NCI-H69 (cell line): Measurements from ENCODE around the gene NIN.
A peak's percentile ranks its signal among the peaks of the same experiment; 100 is the strongest.
"Not testable (repeated sequence)": the region's sequence is repeated elsewhere in the genome, so short reads cannot be mapped to it uniquely, and the experiment has no call there.

Experiments
- DNase-seq: peaks from one replicate; lab custom pipeline; 2025; lab: John Stamatoyannopoulos, UW

NIN gene

DNA sequence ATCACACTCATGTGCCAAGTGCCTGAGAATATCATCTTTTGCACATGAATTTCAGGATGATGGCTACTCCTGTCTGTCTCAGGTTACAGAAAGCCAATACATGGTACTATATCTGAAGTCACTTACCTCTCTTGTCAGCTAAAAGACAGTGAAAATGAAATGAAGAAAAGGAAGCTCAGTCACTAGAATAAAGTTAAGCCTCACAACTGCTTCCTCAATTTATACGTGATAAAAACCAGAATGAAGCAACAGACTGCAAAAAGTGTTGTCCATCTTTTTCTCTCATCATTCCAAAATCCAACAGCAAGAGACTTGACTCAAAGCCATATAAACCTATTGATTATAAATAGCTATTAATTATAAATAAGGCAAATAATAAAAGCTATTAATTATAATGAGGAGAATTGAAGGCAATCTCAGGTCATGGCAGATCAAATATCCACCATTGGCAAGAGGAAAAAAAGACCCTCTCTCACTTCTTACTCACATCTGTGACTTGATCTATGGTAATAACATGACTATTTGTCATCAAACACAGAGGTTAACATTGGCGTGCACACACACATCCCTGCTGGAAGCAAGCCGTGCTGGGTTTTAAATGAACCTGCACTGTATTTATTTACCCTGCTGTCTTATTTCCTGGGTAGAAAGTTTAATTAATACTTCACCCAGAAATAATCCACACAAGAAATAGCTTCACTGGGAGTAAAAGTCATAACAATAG, 10.0 kb downstream of the NIN start:
- peak; percentile 53 for DNase-seq

GRCh38 chr14:50819303-50819702, 11.7 kb downstream of the NIN start:
- not testable (repeated sequence) for DNase-seq

- DNase-seq: peak; percentile 72
Measured at GRCh38 chr14:50816395-50817047, 14.4 kb downstream of the NIN start.

GRCh38 chr14:50815526-50815925, 15.4 kb downstream of the NIN start:
- not testable (repeated sequence) for DNase-seq

GRCh38 chr14:50815058-50815457, 15.9 kb downstream of the NIN start:
- not testable (repeated sequence) for DNase-seq

GRCh38 chr14:50814161-50814560, 16.8 kb downstream of the NIN start:
- no peak for DNase-seq

- no peak for DNase-seq
Measured at GRCh38 chr14:50813544-50813863, 17.5 kb downstream of the NIN start.

DNA sequence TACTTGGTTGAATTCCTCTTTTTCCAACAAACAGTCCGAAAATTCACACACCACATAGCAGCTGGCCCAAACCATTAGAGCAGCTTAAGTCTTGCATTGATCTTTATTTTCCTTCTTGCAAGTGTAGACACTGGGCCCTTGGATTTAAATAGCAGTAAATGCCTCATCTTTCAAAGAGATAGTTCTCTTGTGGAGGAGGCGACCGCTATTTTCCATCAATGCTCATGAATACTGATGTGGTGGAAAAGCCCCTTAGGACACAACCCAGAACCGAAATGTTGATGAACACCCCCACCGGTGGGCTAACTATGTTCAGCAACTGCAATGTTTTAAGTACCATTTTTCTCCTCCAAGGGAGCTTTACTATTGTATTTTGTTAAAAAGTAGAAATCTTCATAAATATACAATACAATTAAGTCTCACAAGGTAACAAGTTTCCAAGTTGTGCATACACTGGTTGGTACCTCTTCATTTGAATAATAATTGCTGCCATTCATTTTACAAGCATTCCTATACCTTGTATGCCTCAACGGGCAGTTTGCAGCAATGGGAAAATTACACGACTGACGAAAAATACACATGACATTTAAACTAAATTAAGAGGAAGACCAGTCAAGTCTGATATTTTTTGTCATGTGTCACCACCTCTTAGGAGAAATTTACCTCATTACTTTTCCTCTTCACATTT, 18.0 kb downstream of the NIN start:
- DNase-seq: no peak

- no peak for DNase-seq
Measured at GRCh38 chr14:50812180-50812579, 18.8 kb downstream of the NIN start.

DNA sequence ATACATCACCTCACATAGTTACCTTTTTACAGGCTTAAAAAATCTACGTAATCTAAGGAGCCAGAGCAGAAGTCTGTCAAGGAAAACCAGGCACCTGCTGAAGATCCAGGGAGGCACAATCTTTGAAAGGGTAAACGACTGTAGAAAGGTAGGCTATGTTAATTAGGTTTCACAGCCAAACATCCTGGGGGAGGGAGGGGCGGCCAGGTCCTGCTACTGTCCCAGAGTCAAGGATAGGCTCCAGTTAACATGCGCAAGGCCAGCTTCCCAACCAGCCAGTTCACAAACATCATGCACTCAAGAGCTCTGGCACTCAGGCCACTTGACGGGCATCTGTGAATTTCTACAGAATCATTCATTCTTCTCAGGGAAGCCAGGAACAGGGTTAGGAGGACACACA, 22.9 kb downstream of the NIN start:
- no peak for DNase-seq

DNA sequence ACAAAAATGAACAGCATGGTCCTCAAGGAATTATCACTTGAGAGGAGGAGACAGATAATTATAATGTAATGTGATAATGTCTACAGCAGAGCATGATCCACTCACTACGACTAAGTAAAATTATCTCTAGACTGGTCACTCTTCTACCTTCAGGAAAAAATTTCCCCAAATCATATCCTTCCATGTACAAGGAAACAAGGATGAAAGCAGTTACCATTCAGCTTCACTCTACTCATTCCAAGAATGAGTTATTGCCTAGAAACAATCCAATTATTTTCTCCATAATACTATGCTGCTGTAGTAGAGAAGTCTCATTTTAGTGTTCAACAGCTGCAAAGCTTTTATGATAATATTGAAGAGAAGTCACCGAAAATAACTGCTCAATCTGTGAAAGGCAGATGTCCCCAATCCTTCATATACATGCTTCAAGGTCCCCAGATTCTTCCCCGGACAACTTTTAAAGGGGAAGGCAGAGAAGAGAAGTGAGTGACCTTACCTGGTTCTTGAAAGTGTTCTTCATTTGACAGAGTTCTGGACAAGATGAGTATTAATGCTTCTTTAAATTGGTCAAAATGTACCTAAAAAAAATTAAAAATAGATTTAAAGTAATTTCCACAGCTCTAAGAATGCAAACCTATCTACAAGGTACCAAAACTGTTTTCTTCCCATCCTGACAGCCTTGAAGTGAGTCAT, 24.6 kb downstream of the NIN start:
- peak; percentile 59 for DNase-seq

GRCh38 chr14:50805396-50805795, 25.6 kb downstream of the NIN start:
- DNase-seq: no peak

- no peak for DNase-seq
Measured at GRCh38 chr14:50804181-50804721, 26.7 kb downstream of the NIN start.

DNA sequence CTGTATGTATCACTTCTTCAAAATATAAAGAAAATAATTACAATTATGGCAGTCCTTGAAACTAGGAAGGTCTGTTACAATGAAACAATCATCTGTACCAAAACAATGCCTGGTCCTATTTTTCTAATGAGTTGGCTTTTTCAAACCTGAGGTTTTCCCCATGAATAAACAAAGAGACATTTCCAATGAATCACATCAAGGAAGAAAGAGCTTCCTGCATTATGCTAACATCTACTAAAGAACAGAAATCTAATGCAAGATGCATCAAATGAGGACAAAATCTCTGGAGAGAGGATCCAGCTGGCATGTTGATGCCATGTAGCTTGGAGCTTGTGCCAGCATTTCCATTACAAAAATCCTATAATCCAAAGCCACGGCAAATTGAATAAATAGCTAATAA, 29.3 kb downstream of the NIN start:
- no peak for DNase-seq

DNA sequence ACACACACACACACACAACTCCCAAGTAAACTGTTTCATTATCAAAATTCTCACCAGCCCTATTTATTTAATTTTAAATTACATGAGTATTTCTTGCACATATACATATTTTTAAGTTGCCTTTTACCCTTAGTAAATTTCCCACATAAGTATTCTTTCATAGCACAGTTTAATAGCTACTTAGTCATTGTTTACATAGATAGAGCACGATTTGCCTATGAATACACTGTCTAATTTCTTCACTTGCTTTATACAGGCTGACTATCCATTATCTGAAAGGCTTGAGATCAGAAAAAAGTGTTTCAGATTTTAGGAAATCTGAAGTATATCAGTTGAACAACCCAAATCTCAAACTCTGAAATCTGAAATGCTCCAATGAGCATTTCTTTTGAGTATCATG, 30.9 kb downstream of the NIN start:
- peak; percentile 32 for DNase-seq

- DNase-seq: peak; percentile 52
Measured at GRCh38 chr14:50798048-50798421, 32.9 kb downstream of the NIN start.

DNA sequence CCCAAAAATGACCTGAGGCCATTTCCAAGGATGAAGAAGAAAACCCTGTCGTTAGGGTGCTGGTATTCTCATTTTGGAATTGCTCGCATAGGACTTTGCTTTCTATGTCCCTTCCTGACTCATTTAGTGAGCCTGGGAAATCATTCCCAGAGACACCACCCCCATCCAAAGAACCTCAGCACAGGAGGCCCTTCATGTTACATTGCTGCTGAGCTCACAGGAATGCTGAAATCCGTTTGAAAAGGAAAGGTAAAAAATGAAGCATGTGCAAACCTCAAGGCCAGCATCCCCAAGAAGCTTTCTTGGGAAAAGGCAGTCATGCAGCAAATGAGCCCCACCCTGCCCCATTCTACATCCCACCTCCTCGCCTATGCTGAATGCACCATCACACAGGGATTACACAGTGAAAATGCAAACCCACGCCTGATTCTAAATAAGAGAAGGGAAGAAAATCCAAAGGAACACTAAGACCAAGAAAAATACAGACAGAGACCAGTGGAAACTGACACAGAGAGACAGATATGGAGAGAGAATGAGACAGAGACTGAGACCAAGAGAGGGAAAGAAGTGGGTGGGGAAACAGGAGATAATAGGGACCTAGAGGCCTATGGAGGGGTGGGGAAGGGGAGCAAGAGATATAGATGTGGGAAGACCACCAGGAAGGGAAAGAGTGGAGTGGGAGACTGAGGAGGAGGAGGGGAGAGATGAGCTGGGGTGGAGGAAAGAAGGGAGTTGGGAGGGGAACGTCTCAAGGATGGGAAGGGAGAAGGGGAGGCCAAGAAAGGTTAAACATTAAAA, 33.5 kb downstream of the NIN start:
- no peak for DNase-seq

GRCh38 chr14:50796390-50796789, 34.6 kb downstream of the NIN start:
- DNase-seq: no peak

DNA sequence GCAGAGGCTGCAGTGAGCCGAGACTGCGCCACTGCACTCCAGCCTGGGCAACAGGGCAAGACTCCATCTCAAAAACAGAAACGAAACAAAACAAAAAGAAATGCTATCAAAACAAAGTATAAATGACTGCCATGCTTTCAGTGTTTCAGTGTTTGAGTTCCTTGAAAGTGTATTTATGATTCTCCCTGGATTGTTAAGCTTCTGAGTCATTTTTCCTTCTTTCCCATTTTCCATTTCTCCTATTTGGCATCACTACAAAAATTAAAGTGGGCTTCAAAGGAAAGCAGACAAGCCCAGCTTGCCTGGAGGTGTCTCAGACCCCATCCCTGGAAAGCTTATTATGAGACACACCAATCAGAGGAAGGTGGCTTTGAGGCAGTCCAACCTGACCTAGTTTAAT, 35.1 kb downstream of the NIN start:
- no peak for DNase-seq

- DNase-seq: peak; percentile 83
Measured at GRCh38 chr14:50795142-50795541, 35.8 kb downstream of the NIN start.

GRCh38 chr14:50794068-50794645, 36.8 kb downstream of the NIN start:
- DNase-seq: no peak
